HEK293T (cell line): ENCODE data around the gene METAP1.

ENCODE experiments used
- CTCF ChIA-PET: fragments of 350-600 bp; formaldehyde crosslinking; extraction: SDS; loops from one replicate; lab custom pipeline; 2021; ENCODE audit warnings: antibody characterized with exemption, inconsistent platforms; lab: Yijun Ruan, JAX
- POLR2A ChIA-PET: fragments of 350-600 bp; formaldehyde crosslinking; extraction: SDS; loops from one replicate; lab custom pipeline; 2020; ENCODE audit warnings: antibody characterized with exemption, inconsistent platforms; lab: Yijun Ruan, JAX
- DNase-seq: peaks from one replicate; pipeline ENCODE4 v3.0.0; 2012; ENCODE audit warnings: mixed read lengths; ENCODE audit errors: extremely low spot score
- ARNT ChIP-seq: fragments of 450-650 bp; IDR thresholded peaks from 2 replicates; pipeline ENCODE4 v1.6.1; 2017; ENCODE audit warnings: mild to moderate bottlenecking
- BHLHE40 ChIP-seq: fragments of 450-650 bp; IDR thresholded peaks from 2 replicates; pipeline ENCODE4 v1.6.1; 2016; ENCODE audit warnings: mild to moderate bottlenecking, moderate library complexity, borderline replicate concordance
- CTBP1 ChIP-seq: fragments of 450-650 bp; IDR thresholded peaks from 2 replicates; pipeline ENCODE4 v1.6.1; 2016; ENCODE audit warnings: borderline replicate concordance
- ELF4 ChIP-seq: fragments of 450-650 bp; IDR thresholded peaks from 2 replicates; pipeline ENCODE4 v1.6.1; 2017; ENCODE audit warnings: antibody characterized with exemption
- FOXA1 ChIP-seq: fragments of 450-650 bp; IDR thresholded peaks from 2 replicates; pipeline ENCODE4 v1.6.1; 2016; ENCODE audit warnings: mild to moderate bottlenecking
- FOXK2 ChIP-seq: fragments of 450-650 bp; IDR thresholded peaks from 2 replicates; pipeline ENCODE4 v1.6.1; 2016; ENCODE audit warnings: mild to moderate bottlenecking
- FOXM1 ChIP-seq: fragments of 450-650 bp; IDR thresholded peaks from 2 replicates; pipeline ENCODE4 v1.6.1; 2017; ENCODE audit warnings: mild to moderate bottlenecking, borderline replicate concordance
- HDGF ChIP-seq: fragments of 450-650 bp; IDR thresholded peaks from 2 replicates; pipeline ENCODE4 v1.6.1; 2017; ENCODE audit warnings: antibody characterized with exemption, borderline replicate concordance
- L3MBTL2 ChIP-seq: fragments of 450-650 bp; conservative IDR thresholded peaks from 2 replicates; pipeline ENCODE4 v1.6.1; 2016; ENCODE audit warnings: mild to moderate bottlenecking
- LEF1 ChIP-seq: fragments of 450-650 bp; IDR thresholded peaks from 2 replicates; pipeline ENCODE4 v1.6.1; 2017; ENCODE audit warnings: mild to moderate bottlenecking, borderline replicate concordance
- NFRKB ChIP-seq: fragments of 450-650 bp; IDR thresholded peaks from 2 replicates; pipeline ENCODE4 v1.6.1; 2016; ENCODE audit warnings: mild to moderate bottlenecking, moderate library complexity
- SP1 ChIP-seq: fragments of 450-650 bp; IDR thresholded peaks from 2 replicates; pipeline ENCODE4 v1.6.1; 2017
- SUZ12 ChIP-seq: fragments of 450-650 bp; IDR thresholded peaks from 2 replicates; pipeline ENCODE4 v1.6.1; 2016; ENCODE audit warnings: mild to moderate bottlenecking
- TARDBP ChIP-seq: fragments of 450-650 bp; IDR thresholded peaks from 2 replicates; pipeline ENCODE4 v1.6.1; 2016
- ZNF384 ChIP-seq: fragments of 450-650 bp; IDR thresholded peaks from 2 replicates; pipeline ENCODE4 v1.6.1; 2016
- TF ChIP-seq, protein P1 (sequence below): fragments of 450-650 bp; IDR thresholded peaks from 2 replicates; pipeline ENCODE4 v1.6.1; 2016

METAP1 gene

GRCh38 chr4:98959411-98959810, 36.1 kb upstream of the METAP1 start:
- POLR2A ChIA-PET = no interaction called here
- CTCF ChIA-PET = no interaction called here
- DNase-seq = no peak
- no peak for TF ChIP-seq LEF1
- TF ChIP-seq ARNT = no peak
- TF ChIP-seq FOXA1 = no peak
- no peak for TF ChIP-seq CTBP1

GRCh38 chr4:98961770-98962169, 33.8 kb upstream of the METAP1 start:
- ChIA-PET CTCF (interaction anchor here (0.6 kb wide), 1 partner anchor 23 kb away, joined by 3 read pairs; no protein-coding TSS in a partner anchor), POLR2A (interaction anchor here (0.6 kb wide), 1 partner anchor 34 kb away, joined by 3 read pairs; no protein-coding TSS in a partner anchor)
- DNase-seq = no peak
- TF ChIP-seq HDGF (no peak), NFRKB (no peak), SUZ12 (no peak), TARDBP (no peak), ZNF384 (no peak), CTBP1 (no peak)
- TF ChIP-seq, protein P1, sequence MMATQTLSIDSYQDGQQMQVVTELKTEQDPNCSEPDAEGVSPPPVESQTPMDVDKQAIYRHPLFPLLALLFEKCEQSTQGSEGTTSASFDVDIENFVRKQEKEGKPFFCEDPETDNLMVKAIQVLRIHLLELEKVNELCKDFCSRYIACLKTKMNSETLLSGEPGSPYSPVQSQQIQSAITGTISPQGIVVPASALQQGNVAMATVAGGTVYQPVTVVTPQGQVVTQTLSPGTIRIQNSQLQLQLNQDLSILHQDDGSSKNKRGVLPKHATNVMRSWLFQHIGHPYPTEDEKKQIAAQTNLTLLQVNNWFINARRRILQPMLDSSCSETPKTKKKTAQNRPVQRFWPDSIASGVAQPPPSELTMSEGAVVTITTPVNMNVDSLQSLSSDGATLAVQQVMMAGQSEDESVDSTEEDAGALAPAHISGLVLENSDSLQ = no peak

- no peak for TF ChIP-seq FOXM1
- no peak for TF ChIP-seq L3MBTL2
- no peak for TF ChIP-seq HDGF
- TF ChIP-seq ZNF384 = no peak
- no peak for TF ChIP-seq BHLHE40
- TF ChIP-seq FOXK2 = no peak
- TF ChIP-seq SP1 = no peak
- TF ChIP-seq NFRKB = no peak
- TF ChIP-seq ELF4 = no peak
- TF ChIP-seq TARDBP = no peak
- TF ChIP-seq ARNT = no peak
- TF ChIP-seq LEF1 = no peak
- TF ChIP-seq, protein P1 = no peak
- no peak for TF ChIP-seq SUZ12
- POLR2A ChIA-PET = no interaction called here
- no peak for DNase-seq
- CTCF ChIA-PET = no interaction called here
Observed at GRCh38 chr4:98963538-98964433, 31.7 kb upstream of the METAP1 start.

DNA sequence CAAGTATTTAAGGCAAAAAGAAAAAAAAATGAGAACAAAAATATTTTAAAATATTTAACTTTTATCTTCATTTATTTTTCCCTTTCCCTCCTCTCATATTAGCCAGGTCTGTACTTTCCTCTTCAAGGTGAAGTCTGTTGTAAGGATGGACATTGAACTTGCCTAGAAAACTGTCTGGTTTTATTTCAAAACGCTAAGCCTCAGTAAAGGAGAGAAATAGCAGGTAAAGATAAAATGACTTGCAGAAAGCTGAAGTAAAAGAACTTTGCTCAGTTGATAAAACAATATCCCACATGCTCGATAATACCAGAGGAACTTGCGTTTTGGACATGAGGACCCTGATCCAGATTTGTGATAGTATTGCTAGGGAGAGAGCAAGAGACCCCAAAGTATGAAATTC, 28.6 kb upstream of the METAP1 start:
- no peak for TF ChIP-seq ZNF384
- TF ChIP-seq CTBP1 = no peak
- no peak for TF ChIP-seq FOXA1
- TF ChIP-seq, protein P1 = no peak
- TF ChIP-seq SUZ12 = no peak
- no peak for TF ChIP-seq L3MBTL2
- no peak for TF ChIP-seq LEF1
- no peak for TF ChIP-seq SP1
- no peak for TF ChIP-seq ELF4
- no peak for TF ChIP-seq NFRKB
- no peak for TF ChIP-seq FOXM1
- no peak for TF ChIP-seq ARNT
- no peak for TF ChIP-seq BHLHE40
- TF ChIP-seq TARDBP = no peak
- TF ChIP-seq FOXK2 = no peak
- ChIA-PET CTCF (no interaction called here), POLR2A (no interaction called here)

GRCh38 chr4:98967786-98968329, 27.7 kb upstream of the METAP1 start:
- ChIA-PET POLR2A (no interaction called here), CTCF (no interaction called here)
- TF ChIP-seq ARNT (no peak), NFRKB (no peak)
- no peak for DNase-seq

More for the DNA sequence above, 28.6 kb upstream of the METAP1 start:
- no peak for DNase-seq

DNA sequence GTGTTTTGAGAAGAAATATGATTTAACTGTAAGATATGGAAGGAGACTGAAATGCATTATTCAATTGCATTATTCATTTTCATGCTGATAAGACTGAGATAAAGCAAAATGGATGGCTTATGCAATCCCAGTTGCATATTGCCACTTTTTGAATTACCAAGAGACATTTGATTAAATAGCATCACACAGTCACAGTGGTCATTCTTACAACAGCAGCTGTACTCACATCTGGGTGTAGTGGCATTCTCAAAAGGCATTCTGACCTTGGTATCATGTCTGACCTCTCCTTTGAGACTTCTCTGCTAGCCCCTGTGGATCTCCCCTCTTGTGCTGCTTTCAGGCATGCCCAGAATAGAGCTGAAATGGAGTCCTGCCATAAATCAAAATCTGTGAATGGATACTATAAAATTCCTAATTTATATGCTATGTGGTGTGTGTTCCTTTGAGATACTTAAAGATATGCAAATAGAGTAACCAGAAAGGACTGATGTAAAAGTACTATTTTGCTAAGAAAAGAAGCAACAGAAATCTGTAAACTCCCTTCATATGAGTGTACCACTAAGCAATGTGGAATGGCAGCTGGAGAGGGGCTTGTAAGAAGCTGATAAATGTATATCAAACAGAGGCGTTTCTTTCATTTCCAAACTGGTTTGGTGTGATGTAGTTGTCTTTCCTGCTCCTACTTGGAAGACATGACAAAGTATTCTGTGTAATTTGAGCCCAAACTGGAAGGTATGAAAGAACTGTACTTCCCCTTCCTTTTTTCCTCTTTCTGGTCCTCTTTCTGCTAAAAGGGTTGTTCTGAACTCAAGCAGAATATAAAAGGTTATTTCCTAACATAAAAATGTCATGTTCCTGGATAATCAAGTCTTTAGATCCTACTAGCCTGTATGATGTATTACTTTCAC, 25.4 kb upstream of the METAP1 start:
- ChIA-PET POLR2A (no interaction called here), CTCF (no interaction called here)
- DNase-seq = no peak
- TF ChIP-seq HDGF (no peak), FOXK2 (no peak), CTBP1 (no peak), SUZ12 (no peak), LEF1 (no peak), NFRKB (no peak), L3MBTL2 (no peak), SP1 (no peak), ELF4 (no peak), ARNT (no peak), TARDBP (no peak), ZNF384 (no peak), FOXA1 (no peak)
- TF ChIP-seq, protein P1 = no peak; the same call in 1 of the 2 replicates
